SK-N-SH treated with all-trans-retinoic acid at 6 μM for 48 hours (cell line): ENCODE measurements around the gene MRPL48.

ENCODE experiments used
- ATAC-seq: fragments of 200-7000 bp; cut with Tn5 transposase; 3 replicates; pipeline ENCODE4 v1.9.1; 2020; ENCODE audit warnings: mild to moderate bottlenecking, moderate library complexity
- ARNTL ChIP-seq: fragments of 450-650 bp; formaldehyde crosslinking; IDR thresholded peaks from 2 replicates; pipeline ENCODE4 v1.5.0; 2020; ENCODE audit warnings: low read depth, mild to moderate bottlenecking, moderate library complexity, borderline replicate concordance
- BACH2 ChIP-seq: fragments of 250-450 bp; sonication (Bioruptor Pico); IDR thresholded peaks from 2 replicates; pipeline ENCODE4 v1.9.0; 2021; ENCODE audit warnings: mild to moderate bottlenecking, borderline replicate concordance
- CSDC2 ChIP-seq: fragments of 250-450 bp; sonication (Bioruptor Pico); IDR thresholded peaks from 2 replicates; pipeline ENCODE4 v1.5.0; 2020; ENCODE audit warnings: mild to moderate bottlenecking, moderate library complexity
- ESRRG ChIP-seq: fragments of 250-450 bp; sonication (Bioruptor Pico); IDR thresholded peaks from 2 replicates; pipeline ENCODE4 v1.6.1; 2021; ENCODE audit warnings: mild to moderate bottlenecking
- GLIS3 ChIP-seq: fragments of 250-450 bp; sonication (Bioruptor Pico); IDR thresholded peaks from 2 replicates; pipeline ENCODE4 v1.5.0; 2020; ENCODE audit warnings: mild to moderate bottlenecking, moderate library complexity
- ISL1 ChIP-seq: fragments of 250-450 bp; sonication (Bioruptor Pico); IDR thresholded peaks from 2 replicates; pipeline ENCODE4 v2.1.2; 2022; ENCODE audit warnings: mild to moderate bottlenecking, moderate library complexity
- OSR1 ChIP-seq: fragments of 250-450 bp; sonication (Bioruptor Pico); IDR thresholded peaks from 2 replicates; pipeline ENCODE4 v1.8.0; 2022; ENCODE audit warnings: moderate library complexity, mild to moderate bottlenecking, inconsistent platforms
- PPARA ChIP-seq: fragments of 250-450 bp; sonication (Bioruptor Pico); IDR thresholded peaks from 2 replicates; pipeline ENCODE4 v1.5.0; 2020; ENCODE audit warnings: mild to moderate bottlenecking, borderline replicate concordance
- RARB ChIP-seq: fragments of 250-450 bp; sonication (Bioruptor Pico); IDR thresholded peaks from 2 replicates; pipeline ENCODE4 v1.8.0; 2021; ENCODE audit warnings: mild to moderate bottlenecking, moderate library complexity
- SNAI2 ChIP-seq: fragments of 250-450 bp; sonication (Bioruptor Pico); IDR thresholded peaks from 2 replicates; pipeline ENCODE4 v1.5.0; 2020; ENCODE audit warnings: mild to moderate bottlenecking, moderate library complexity
- TCF4 ChIP-seq: fragments of 250-450 bp; sonication (Bioruptor Pico); IDR thresholded peaks from 2 replicates; pipeline ENCODE4 v1.8.0; 2021; ENCODE audit warnings: mild to moderate bottlenecking, moderate library complexity, borderline replicate concordance
- TOX ChIP-seq: fragments of 250-450 bp; sonication (Bioruptor Pico); IDR thresholded peaks from 2 replicates; pipeline ENCODE4 v1.8.0; 2021; ENCODE audit warnings: mild to moderate bottlenecking, moderate library complexity, borderline replicate concordance
- ZFP3 ChIP-seq: fragments of 250-450 bp; sonication (Bioruptor Pico); IDR thresholded peaks from 2 replicates; pipeline ENCODE4 v1.5.0; 2020; ENCODE audit warnings: mild to moderate bottlenecking, moderate library complexity
- ZFP30 ChIP-seq: fragments of 450-650 bp; formaldehyde crosslinking; IDR thresholded peaks from 2 replicates; pipeline ENCODE4 v1.5.0; 2022; ENCODE audit warnings: mild to moderate bottlenecking, moderate library complexity
- ZNF565 ChIP-seq: fragments of 450-650 bp; formaldehyde crosslinking; conservative IDR thresholded peaks from 2 replicates; pipeline ENCODE4 v1.5.0; 2020; ENCODE audit warnings: low read depth, mild to moderate bottlenecking, moderate library complexity
- ZNF70 ChIP-seq: fragments of 450-650 bp; formaldehyde crosslinking; IDR thresholded peaks from 2 replicates; pipeline ENCODE4 v1.5.0; 2020; ENCODE audit warnings: mild to moderate bottlenecking, moderate library complexity
- ZNF8 ChIP-seq: fragments of 450-650 bp; formaldehyde crosslinking; IDR thresholded peaks from 2 replicates; pipeline ENCODE4 v1.5.0; 2020; ENCODE audit warnings: mild to moderate bottlenecking, moderate library complexity
- TF ChIP-seq, protein P1 (sequence below): fragments of 250-450 bp; sonication (Bioruptor Pico); IDR thresholded peaks from 2 replicates; pipeline ENCODE4 v1.5.0; 2020; ENCODE audit warnings: mild to moderate bottlenecking, moderate library complexity
- TF ChIP-seq, protein P2 (sequence below): fragments of 250-450 bp; sonication (Bioruptor Pico); IDR thresholded peaks from 2 replicates; pipeline ENCODE4 v1.5.1; 2020; ENCODE audit warnings: low read depth, mild to moderate bottlenecking, moderate library complexity
- TF ChIP-seq, protein P3 (sequence below): fragments of 250-450 bp; sonication (Bioruptor Pico); IDR thresholded peaks from 2 replicates; pipeline ENCODE4 v1.5.1; 2021; ENCODE audit warnings: mild to moderate bottlenecking, moderate library complexity
- TF ChIP-seq, protein P4 (sequence below): fragments of 250-450 bp; sonication (Bioruptor Pico); IDR thresholded peaks from 2 replicates; pipeline ENCODE4 v1.8.0; 2020; ENCODE audit warnings: mild to moderate bottlenecking, moderate library complexity, borderline replicate concordance
- TF ChIP-seq, protein P5 (sequence below): fragments of 250-450 bp; sonication (Bioruptor Pico); IDR thresholded peaks from 2 replicates; pipeline ENCODE4 v1.8.0; 2021; ENCODE audit warnings: low read depth, mild to moderate bottlenecking, moderate library complexity, borderline replicate concordance

Gene MRPL48

DNA sequence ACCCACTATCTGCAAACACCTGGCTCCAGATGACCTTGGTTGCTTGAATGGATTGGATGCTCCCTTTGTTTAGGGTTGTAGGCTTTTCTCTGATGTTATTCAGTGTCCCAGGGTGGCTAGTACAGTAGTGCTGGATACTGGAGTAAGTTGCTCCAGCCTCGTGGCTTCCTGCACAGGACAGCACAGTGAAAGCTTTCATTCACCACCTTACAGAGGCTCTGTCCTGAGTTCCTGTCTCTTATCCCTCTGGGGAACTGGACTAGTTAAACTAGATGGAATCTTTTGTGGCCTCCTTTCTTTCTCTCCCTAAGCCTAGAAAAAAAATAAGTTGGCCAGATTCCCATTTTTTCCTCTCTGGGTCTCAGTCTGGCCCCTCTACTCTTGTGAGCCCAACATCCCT, 42.6 kb downstream of the MRPL48 start:
- TF ChIP-seq, protein P1, sequence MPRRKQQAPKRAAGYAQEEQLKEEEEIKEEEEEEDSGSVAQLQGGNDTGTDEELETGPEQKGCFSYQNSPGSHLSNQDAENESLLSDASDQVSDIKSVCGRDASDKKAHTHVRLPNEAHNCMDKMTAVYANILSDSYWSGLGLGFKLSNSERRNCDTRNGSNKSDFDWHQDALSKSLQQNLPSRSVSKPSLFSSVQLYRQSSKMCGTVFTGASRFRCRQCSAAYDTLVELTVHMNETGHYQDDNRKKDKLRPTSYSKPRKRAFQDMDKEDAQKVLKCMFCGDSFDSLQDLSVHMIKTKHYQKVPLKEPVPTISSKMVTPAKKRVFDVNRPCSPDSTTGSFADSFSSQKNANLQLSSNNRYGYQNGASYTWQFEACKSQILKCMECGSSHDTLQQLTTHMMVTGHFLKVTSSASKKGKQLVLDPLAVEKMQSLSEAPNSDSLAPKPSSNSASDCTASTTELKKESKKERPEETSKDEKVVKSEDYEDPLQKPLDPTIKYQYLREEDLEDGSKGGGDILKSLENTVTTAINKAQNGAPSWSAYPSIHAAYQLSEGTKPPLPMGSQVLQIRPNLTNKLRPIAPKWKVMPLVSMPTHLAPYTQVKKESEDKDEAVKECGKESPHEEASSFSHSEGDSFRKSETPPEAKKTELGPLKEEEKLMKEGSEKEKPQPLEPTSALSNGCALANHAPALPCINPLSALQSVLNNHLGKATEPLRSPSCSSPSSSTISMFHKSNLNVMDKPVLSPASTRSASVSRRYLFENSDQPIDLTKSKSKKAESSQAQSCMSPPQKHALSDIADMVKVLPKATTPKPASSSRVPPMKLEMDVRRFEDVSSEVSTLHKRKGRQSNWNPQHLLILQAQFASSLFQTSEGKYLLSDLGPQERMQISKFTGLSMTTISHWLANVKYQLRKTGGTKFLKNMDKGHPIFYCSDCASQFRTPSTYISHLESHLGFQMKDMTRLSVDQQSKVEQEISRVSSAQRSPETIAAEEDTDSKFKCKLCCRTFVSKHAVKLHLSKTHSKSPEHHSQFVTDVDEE (CRISPR knock-in tag): no peak
- TF ChIP-seq, protein P2, sequence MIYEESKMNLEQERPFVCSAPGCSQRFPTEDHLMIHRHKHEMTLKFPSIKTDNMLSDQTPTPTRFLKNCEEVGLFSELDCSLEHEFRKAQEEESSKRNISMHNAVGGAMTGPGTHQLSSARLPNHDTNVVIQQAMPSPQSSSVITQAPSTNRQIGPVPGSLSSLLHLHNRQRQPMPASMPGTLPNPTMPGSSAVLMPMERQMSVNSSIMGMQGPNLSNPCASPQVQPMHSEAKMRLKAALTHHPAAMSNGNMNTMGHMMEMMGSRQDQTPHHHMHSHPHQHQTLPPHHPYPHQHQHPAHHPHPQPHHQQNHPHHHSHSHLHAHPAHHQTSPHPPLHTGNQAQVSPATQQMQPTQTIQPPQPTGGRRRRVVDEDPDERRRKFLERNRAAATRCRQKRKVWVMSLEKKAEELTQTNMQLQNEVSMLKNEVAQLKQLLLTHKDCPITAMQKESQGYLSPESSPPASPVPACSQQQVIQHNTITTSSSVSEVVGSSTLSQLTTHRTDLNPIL (CRISPR knock-in tag): no peak
- no peak for TF ChIP-seq OSR1 (CRISPR knock-in tag)
- TF ChIP-seq, protein P3, sequence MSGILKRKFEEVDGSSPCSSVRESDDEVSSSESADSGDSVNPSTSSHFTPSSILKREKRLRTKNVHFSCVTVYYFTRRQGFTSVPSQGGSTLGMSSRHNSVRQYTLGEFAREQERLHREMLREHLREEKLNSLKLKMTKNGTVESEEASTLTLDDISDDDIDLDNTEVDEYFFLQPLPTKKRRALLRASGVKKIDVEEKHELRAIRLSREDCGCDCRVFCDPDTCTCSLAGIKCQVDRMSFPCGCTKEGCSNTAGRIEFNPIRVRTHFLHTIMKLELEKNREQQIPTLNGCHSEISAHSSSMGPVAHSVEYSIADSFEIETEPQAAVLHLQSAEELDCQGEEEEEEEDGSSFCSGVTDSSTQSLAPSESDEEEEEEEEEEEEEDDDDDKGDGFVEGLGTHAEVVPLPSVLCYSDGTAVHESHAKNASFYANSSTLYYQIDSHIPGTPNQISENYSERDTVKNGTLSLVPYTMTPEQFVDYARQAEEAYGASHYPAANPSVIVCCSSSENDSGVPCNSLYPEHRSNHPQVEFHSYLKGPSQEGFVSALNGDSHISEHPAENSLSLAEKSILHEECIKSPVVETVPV (CRISPR knock-in tag): no peak
- TF ChIP-seq ESRRG: no peak
- no peak for TF ChIP-seq GLIS3 (CRISPR knock-in tag)
- TF ChIP-seq, protein P4, sequence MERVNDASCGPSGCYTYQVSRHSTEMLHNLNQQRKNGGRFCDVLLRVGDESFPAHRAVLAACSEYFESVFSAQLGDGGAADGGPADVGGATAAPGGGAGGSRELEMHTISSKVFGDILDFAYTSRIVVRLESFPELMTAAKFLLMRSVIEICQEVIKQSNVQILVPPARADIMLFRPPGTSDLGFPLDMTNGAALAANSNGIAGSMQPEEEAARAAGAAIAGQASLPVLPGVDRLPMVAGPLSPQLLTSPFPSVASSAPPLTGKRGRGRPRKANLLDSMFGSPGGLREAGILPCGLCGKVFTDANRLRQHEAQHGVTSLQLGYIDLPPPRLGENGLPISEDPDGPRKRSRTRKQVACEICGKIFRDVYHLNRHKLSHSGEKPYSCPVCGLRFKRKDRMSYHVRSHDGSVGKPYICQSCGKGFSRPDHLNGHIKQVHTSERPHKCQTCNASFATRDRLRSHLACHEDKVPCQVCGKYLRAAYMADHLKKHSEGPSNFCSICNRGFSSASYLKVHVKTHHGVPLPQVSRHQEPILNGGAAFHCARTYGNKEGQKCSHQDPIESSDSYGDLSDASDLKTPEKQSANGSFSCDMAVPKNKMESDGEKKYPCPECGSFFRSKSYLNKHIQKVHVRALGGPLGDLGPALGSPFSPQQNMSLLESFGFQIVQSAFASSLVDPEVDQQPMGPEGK (CRISPR knock-in tag): no peak
- no peak for TF ChIP-seq SNAI2 (CRISPR knock-in tag)
- TF ChIP-seq ZNF565 (CRISPR knock-in tag): no peak
- no peak for TF ChIP-seq BACH2 (CRISPR knock-in tag)
- no peak for TF ChIP-seq ISL1 (CRISPR knock-in tag)
- TF ChIP-seq TCF4 (CRISPR knock-in tag): no peak
- no peak for TF ChIP-seq RARB (CRISPR knock-in tag)
- TF ChIP-seq ZNF8 (CRISPR knock-in tag): no peak
- TF ChIP-seq ZNF70 (CRISPR knock-in tag): no peak
- no peak for TF ChIP-seq ZFP30 (CRISPR knock-in tag)
- TF ChIP-seq TOX (CRISPR knock-in tag): no peak
- TF ChIP-seq, protein P5, sequence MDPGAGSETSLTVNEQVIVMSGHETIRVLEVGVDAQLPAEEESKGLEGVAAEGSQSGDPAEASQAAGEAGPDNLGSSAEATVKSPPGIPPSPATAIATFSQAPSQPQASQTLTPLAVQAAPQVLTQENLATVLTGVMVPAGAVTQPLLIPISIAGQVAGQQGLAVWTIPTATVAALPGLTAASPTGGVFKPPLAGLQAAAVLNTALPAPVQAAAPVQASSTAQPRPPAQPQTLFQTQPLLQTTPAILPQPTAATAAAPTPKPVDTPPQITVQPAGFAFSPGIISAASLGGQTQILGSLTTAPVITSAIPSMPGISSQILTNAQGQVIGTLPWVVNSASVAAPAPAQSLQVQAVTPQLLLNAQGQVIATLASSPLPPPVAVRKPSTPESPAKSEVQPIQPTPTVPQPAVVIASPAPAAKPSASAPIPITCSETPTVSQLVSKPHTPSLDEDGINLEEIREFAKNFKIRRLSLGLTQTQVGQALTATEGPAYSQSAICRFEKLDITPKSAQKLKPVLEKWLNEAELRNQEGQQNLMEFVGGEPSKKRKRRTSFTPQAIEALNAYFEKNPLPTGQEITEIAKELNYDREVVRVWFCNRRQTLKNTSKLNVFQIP (CRISPR knock-in tag): no peak
- no peak for ATAC-seq

DNA sequence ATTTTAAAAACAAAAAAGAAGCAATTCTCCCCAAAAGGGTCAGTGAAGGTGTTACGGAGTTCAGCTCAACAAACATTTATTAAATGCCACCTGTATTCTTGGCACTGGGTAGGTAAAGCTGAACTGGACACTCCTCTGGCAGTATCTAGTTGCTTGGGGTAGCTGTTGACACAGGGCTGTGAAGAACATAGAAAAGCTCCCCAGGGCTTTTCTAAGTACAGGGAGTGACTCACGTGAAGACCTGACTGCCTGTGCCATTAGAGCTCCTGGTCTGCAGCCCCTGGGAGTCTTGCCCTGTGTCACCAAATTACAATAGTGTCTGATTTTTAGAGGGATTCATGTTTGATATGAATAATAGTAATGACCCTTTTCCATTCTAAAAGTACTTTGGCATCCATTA, 45.4 kb downstream of the MRPL48 start:
- no peak for ATAC-seq

More for the DNA sequence above, 45.4 kb downstream of the MRPL48 start:
- TF ChIP-seq ZFP3 (no peak), OSR1 (CRISPR knock-in tag) (no peak), CSDC2 (CRISPR knock-in tag) (no peak), GLIS3 (CRISPR knock-in tag) (no peak), TOX (CRISPR knock-in tag) (no peak), ZNF8 (CRISPR knock-in tag) (no peak), PPARA (CRISPR knock-in tag) (no peak), TCF4 (CRISPR knock-in tag) (no peak), BACH2 (CRISPR knock-in tag) (no peak), ISL1 (CRISPR knock-in tag) (no peak), ARNTL (no peak)
- TF ChIP-seq, protein P2 (CRISPR knock-in tag): no peak
- TF ChIP-seq, all 23 proteins: peak for 0
